Adrenal gland (tissue), 12 donors: ENCODE results near the gene STIM2. TPM values are rescaled to one million over a fixed set of nuclear protein-coding genes. Genes with fewer than 3 reads are reported as not detected.

Source experiments
- DNase-seq, 7 donors: peaks; one replicate each; pipeline ENCODE4 v3.0.0-alpha.2; 2019 to 2020
- H3K27ac ChIP-seq, 5 donors: fragments of 200-600 bp; sonication (generic) in 4 of 5; 1 replicate in 3 of 5; 2 replicates in 2 of 5; pipeline versions ENCODE4 v1.5.1 to v1.8.0; 2016 to 2020; ENCODE audit warnings: mild to moderate bottlenecking in 1 of 5
- H3K27me3 ChIP-seq: fragments of 200-600 bp; 2 replicates; pipeline ENCODE4 v1.8.0; 2021
- H3K36me3 ChIP-seq, 2 donors: fragments of 200-600 bp; replicated peaks in 1 of 2; 1 replicate in 1 of 2; 2 replicates in 1 of 2; pipeline versions ENCODE4 v1.5.1 to v1.8.0; 2018 to 2022
- H3K4me1 ChIP-seq, 2 donors: fragments of 200-600 bp; replicated peaks in 1 of 2; 1 replicate in 1 of 2; 2 replicates in 1 of 2; pipeline versions ENCODE4 v1.5.1 to v1.8.0; 2018 to 2021
- H3K4me3 ChIP-seq, 4 donors: fragments of 200-600 bp; sonication (generic) in 3 of 4; one replicate each; pipeline ENCODE4 v1.5.1; 2016 to 2018
- H3K9me3 ChIP-seq, 3 donors: fragments of 200-600 bp; sonication (generic) in 1 of 3; replicated peaks in 1 of 3; 1 replicate in 2 of 3; 2 replicates in 1 of 3; pipeline versions ENCODE4 v1.5.1 to v1.8.0; 2016 to 2021
- POLR2A ChIP-seq, 2 donors: fragments of 450-650 bp; IDR thresholded peaks; one replicate each; pipeline ENCODE4 v1.6.1; 2017; ENCODE audit warnings: antibody characterized with exemption in 2 of 2, mild to moderate bottlenecking in 2 of 2, moderate library complexity in 1 of 2
- WGBS, 4 donors: extraction: QIAGEN DNeasy Blood & Tissue Kit in 2 of 4; methylation state at CpG; one replicate each; pipeline versions ENCODE4 v1.1.5 to v1.1.7; 2013 to 2017; 5-methylcytosine and 5-hydroxymethylcytosine counted together
- intact Hi-C, 2 donors: fragments of 100-400 bp; cut with DNase I; formaldehyde crosslinking; loops; one replicate each; pipeline versions ENCODE4 v1.14.1 to v1.15.0; 2022 to 2023
- polyA plus RNA-seq, 3 donors: library from polyadenylated mRNA; stranded (reverse); fragments of 200-250 nt in 2 of 3; fragments of 350-450 nt in 1 of 3; fragmentation: Illumina TruSeq in 1 of 3; extraction: RNeasy Lipid Tissue Mini Kit (QIAGEN cat#74804) in 1 of 3; gene quantifications; one replicate each; pipeline ENCODE4 v1.2.3, GENCODE V29; 2013 to 2014
- total RNA-seq, 9 donors: library from RNA; depleted of rRNA in 4 of 9; stranded (reverse); fragments of >200 nt in 4 of 9; fragments of 120-200 nt in 1 of 9; fragmentation: NEBNext Ultra II Directional in 1 of 9; extraction: Animal tissue kit (Norgen Biotek cat#: 25700) in 1 of 9; gene quantifications; one replicate each; pipeline versions ENCODE4 v1.1.0 to v1.2.4, GENCODE V29; 2013 to 2023
- TF ChIP-seq, protein P1 (sequence below), 6 experiments: fragments of 450-650 bp in 4 of 6; fragments of 200-600 bp in 2 of 6; sonication (generic) in 1 of 6; IDR thresholded peaks; 1 replicate in 5 of 6; 2 replicates in 1 of 6; pipeline versions ENCODE4 v1.5.1 to v1.8.0; 2016 to 2021; ENCODE audit warnings: antibody characterized with exemption in 6 of 6, mild to moderate bottlenecking in 2 of 6, moderate library complexity in 1 of 6
- donor health status: healthy with polysubstance abuse.
- donor health status: Bipolar disorder and iron deficiency.
- donor health status: DM: yes; HTN: yes; CAD: no.
- donor health status: DM: no; HTN: no; CAD: no.
- donor health status: DM: no; HTN: no; CAD: no.
- donor health status: DM: yes; HTN: yes; CAD: no.

STIM2 gene
- total and polyA plus RNA-seq, 12 donors: 7.5 to 30.4 (median 14.9) TPM

DNA sequence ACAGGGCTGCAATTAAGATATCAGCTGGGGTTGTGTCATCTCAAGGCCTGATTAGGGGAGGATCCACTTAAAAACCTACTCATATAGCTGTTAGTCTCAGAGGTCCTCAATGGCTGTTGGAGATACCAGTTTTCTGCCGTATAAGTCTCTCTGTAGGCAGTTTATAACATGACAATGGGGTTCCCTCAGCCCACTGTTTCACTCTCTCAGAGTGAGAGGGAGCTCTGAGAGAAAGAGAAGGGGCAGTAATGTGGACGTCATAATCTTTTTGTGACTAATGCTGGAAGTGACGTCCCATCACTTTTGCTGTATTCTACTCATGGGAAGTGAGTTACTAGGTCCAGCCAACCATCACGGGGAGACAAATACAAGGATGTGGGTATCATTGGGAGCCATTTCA is 70.3 kb downstream of the STIM2 start:
- H3K4me1 ChIP-seq: peaks cover 0 to 2% of the 10 kb centered on the region in 2 donors
- no peaks in the 10 kb centered on the region for H3K9me3 ChIP-seq
- WGBS, 4 donors: 85 to 92% (median 90%) methylated on average over 4 of the region's 4 CpGs
- no peak overlapping the region for H3K27ac ChIP-seq
- no peak for TF ChIP-seq POLR2A (IDR thresholded peaks at IDR 0.05)
- TF ChIP-seq, protein P1, sequence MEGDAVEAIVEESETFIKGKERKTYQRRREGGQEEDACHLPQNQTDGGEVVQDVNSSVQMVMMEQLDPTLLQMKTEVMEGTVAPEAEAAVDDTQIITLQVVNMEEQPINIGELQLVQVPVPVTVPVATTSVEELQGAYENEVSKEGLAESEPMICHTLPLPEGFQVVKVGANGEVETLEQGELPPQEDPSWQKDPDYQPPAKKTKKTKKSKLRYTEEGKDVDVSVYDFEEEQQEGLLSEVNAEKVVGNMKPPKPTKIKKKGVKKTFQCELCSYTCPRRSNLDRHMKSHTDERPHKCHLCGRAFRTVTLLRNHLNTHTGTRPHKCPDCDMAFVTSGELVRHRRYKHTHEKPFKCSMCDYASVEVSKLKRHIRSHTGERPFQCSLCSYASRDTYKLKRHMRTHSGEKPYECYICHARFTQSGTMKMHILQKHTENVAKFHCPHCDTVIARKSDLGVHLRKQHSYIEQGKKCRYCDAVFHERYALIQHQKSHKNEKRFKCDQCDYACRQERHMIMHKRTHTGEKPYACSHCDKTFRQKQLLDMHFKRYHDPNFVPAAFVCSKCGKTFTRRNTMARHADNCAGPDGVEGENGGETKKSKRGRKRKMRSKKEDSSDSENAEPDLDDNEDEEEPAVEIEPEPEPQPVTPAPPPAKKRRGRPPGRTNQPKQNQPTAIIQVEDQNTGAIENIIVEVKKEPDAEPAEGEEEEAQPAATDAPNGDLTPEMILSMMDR (IDR thresholded peaks at IDR 0.05): no peak
- no peaks in the 10 kb centered on the region for H3K36me3 ChIP-seq
- no peak for DNase-seq
- H3K27me3 ChIP-seq: no peaks in the 10 kb centered on the region
- no peak overlapping the region for H3K4me3 ChIP-seq
- intact Hi-C loops: no loop called here

DNA sequence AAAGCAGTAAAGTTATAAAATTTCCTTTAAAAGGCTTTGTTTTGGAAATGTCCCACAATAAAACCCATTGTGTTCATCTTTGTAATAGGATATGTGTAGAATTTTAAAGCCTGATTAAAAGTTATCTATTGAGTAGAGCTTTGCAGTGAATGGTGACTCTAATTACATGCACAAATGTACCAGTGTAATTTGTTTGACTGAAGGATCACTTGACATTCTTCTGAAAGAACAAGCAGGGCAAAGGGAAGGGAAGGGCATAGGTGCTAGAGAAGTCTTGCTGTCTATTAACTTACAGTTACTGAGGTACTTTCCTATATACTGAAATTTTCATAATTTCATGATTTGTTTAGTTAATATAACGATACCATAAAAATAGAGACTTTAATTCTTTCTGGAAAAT is 70.8 kb downstream of the STIM2 start:
- H3K27ac ChIP-seq: no peak overlapping the region
- no peak for DNase-seq
- 95 to 100% (median 99%) methylated on average over 1 of the region's 1 CpG for WGBS, 4 donors

DNA sequence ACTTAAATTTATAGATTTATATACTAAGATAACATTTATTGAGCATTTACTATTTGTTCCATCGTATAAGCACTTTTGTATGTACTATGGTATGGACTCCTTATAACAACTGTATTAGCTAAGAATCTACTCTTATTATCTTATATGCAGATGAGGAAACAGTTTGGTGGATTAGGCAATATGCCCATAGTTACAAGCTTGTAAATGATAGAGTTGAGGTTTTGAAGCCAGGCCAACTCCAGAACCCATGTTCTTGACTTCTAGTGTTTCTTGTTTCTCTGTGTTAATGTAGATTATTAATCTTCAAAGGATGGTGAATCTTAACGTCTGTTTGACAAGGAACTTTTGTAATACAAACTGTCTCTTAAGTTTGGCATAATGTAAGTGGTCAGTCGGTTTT is 71.3 kb downstream of the STIM2 start:
- H3K27ac ChIP-seq: no peak overlapping the region
- WGBS, 4 donors: 86 to 94% (median 89%) methylated on average over 3 of the region's 3 CpGs
- peaks cover 3 to 12% of the 10 kb centered on the region in 2 donors for H3K4me1 ChIP-seq
- no peak overlapping the region for H3K4me3 ChIP-seq
- intact Hi-C loops: no loop called here
- no peaks in the 10 kb centered on the region for H3K36me3 ChIP-seq
- DNase-seq: no peak
- no peak for TF ChIP-seq POLR2A (IDR thresholded peaks at IDR 0.05)
- TF ChIP-seq, protein P1 (IDR thresholded peaks at IDR 0.05): no peak
- no peaks in the 10 kb centered on the region for H3K27me3 ChIP-seq
- no peaks in the 10 kb centered on the region for H3K9me3 ChIP-seq

More for the DNA sequence above, 70.8 kb downstream of the STIM2 start:
- no peaks in the 10 kb centered on the region for H3K36me3 ChIP-seq
- no peaks in the 10 kb centered on the region for H3K27me3 ChIP-seq
- H3K4me3 ChIP-seq: no peak overlapping the region
- TF ChIP-seq POLR2A (IDR thresholded peaks at IDR 0.05): no peak
- TF ChIP-seq, protein P1 (IDR thresholded peaks at IDR 0.05): no peak
- intact Hi-C loops: no loop called here
- H3K9me3 ChIP-seq: no peaks in the 10 kb centered on the region
- peaks cover 0 to 7% of the 10 kb centered on the region in 2 donors for H3K4me1 ChIP-seq

DNA sequence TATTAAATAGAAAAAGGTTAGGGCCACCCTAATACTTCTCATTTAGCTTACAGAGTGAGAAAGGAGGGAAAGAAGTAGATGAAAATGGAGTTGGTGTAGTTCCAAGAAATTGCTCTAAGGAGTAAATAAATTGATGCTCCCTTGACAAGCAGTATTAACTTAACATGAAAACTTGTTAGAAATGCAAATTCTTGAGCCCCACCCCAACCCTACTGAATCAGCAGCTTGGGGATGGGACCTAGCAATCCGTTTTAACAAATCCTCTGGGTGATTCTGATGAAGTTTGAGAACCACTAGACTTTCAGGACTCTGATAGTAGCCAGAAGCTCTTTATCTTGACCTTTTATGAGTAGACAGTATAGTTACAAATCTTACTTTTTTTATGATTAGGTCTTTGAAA is 74.8 kb downstream of the STIM2 start:
- WGBS, 4 donors: 91 to 100% (median 96%) methylated on average over 1 of the region's 1 CpG
- H3K36me3 ChIP-seq: no peaks in the 10 kb centered on the region
- DNase-seq: no peak
- no peaks in the 10 kb centered on the region for H3K27me3 ChIP-seq
- peaks cover 3 to 15% of the 10 kb centered on the region in 2 donors for H3K4me1 ChIP-seq
- H3K4me3 ChIP-seq: no peak overlapping the region
- TF ChIP-seq, protein P1 (IDR thresholded peaks at IDR 0.05): no peak
- no peak for TF ChIP-seq POLR2A (IDR thresholded peaks at IDR 0.05)
- no peak overlapping the region for H3K27ac ChIP-seq
- intact Hi-C loops: no loop called here
- H3K9me3 ChIP-seq: no peaks in the 10 kb centered on the region
